SIG-M5 treated with dmso at 0.1 percent for 504 hours (cell line): ENCODE data around the gene ARHGAP1.

Source experiments
- DNase-seq: peaks from one replicate; lab custom pipeline; 2025; ENCODE audit not compliant: unreplicated experiment; lab: John Stamatoyannopoulos, UW

ARHGAP1 gene

GRCh38 chr11:46700241-46701077, at the start of gene ARHGAP1, which contains the start of gene ZNF408:
TSS of gene ARHGAP1 (minus strand) at chr11:46700619. CDS start at chr11:46696107, 4,512 bp downstream.
TSS of gene ZNF408 (plus strand) at chr11:46701031. CDS start at chr11:46701048, 17 bp downstream.
- DNase-seq = peak; percentile 98

GRCh38 chr11:46747150-46747549, 46.7 kb upstream of the ARHGAP1 start:
- no peak for DNase-seq

GRCh38 chr11:46745995-46746394, 45.6 kb upstream of the ARHGAP1 start:
- DNase-seq = no peak

GRCh38 chr11:46745328-46745727, 44.9 kb upstream of the ARHGAP1 start:
- DNase-seq = no peak

GRCh38 chr11:46743693-46744339, 43.4 kb upstream of the ARHGAP1 start:
- no peak for DNase-seq

- DNase-seq = no peak
Measured at GRCh38 chr11:46743043-46743442, 42.6 kb upstream of the ARHGAP1 start.

- no peak for DNase-seq
Measured at GRCh38 chr11:46741600-46742484, 41.4 kb upstream of the ARHGAP1 start.

GRCh38 chr11:46738887-46739286, 38.5 kb upstream of the ARHGAP1 start:
- DNase-seq = no peak

- no peak for DNase-seq
Measured at GRCh38 chr11:46737699-46738098, 37.3 kb upstream of the ARHGAP1 start.

GRCh38 chr11:46736615-46737014, 36.2 kb upstream of the ARHGAP1 start:
- DNase-seq = no peak

GRCh38 chr11:46736146-46736545, 35.7 kb upstream of the ARHGAP1 start:
- DNase-seq = no peak

GRCh38 chr11:46733234-46733633, 32.8 kb upstream of the ARHGAP1 start:
- no peak for DNase-seq

GRCh38 chr11:46731545-46731944, 31.1 kb upstream of the ARHGAP1 start:
- no peak for DNase-seq

GRCh38 chr11:46729110-46730027, 28.9 kb upstream of the ARHGAP1 start:
- DNase-seq = no peak

GRCh38 chr11:46728659-46729040, 28.2 kb upstream of the ARHGAP1 start:
- DNase-seq = no peak

GRCh38 chr11:46727952-46728658, 27.7 kb upstream of the ARHGAP1 start:
- no peak for DNase-seq

GRCh38 chr11:46726206-46726862, 25.9 kb upstream of the ARHGAP1 start:
- DNase-seq = no peak

- DNase-seq = no peak
Measured at GRCh38 chr11:46725338-46726205, 25.2 kb upstream of the ARHGAP1 start.
